ENCODE results near the gene ANKMY1. TPM values are rescaled to one million over a fixed set of nuclear protein-coding genes. Genes with fewer than 3 reads are reported as not detected.

The ANKMY1 gene
- total and polyA plus RNA-seq, 2 of the 13 experiments (the other 11 are each of a cell fraction or from before 2014, with no cell fraction given), result 11.7 to 18.8 TPM

- TF ChIP-seq ZNF878 (CRISPR knock-in tag; IDR thresholded peaks at IDR 0.05), result peak; percentile 14; the same call in 1 of the 2 replicates
- TF ChIP-seq KLF13 (CRISPR knock-in tag; IDR thresholded peaks at IDR 0.05), result no peak
- TF ChIP-seq REL (CRISPR knock-in tag; conservative IDR thresholded peaks at IDR 0.05), result peak; percentile 91
- peak; percentile 81; the same call in 1 of the 2 replicates for TF ChIP-seq FOXK1 (CRISPR knock-in tag; IDR thresholded peaks at IDR 0.05; ENCODE audit: borderline replicate concordance, low read depth)
- no peak for TF ChIP-seq ZSCAN30 (CRISPR knock-in tag; IDR thresholded peaks at IDR 0.05)
- no peak for TF ChIP-seq ZKSCAN5 (CRISPR knock-in tag; IDR thresholded peaks at IDR 0.05)
- 0 out of 2 replicates have a peak, but pooled peaks have one; percentile 30 for TF ChIP-seq ZNF678 (CRISPR knock-in tag; IDR thresholded peaks at IDR 0.05)
- TF ChIP-seq RFX3 (CRISPR knock-in tag; IDR thresholded peaks at IDR 0.05), result 0 out of 2 replicates have a peak, but pooled peaks have one; percentile 13
- TF ChIP-seq, protein P1, sequence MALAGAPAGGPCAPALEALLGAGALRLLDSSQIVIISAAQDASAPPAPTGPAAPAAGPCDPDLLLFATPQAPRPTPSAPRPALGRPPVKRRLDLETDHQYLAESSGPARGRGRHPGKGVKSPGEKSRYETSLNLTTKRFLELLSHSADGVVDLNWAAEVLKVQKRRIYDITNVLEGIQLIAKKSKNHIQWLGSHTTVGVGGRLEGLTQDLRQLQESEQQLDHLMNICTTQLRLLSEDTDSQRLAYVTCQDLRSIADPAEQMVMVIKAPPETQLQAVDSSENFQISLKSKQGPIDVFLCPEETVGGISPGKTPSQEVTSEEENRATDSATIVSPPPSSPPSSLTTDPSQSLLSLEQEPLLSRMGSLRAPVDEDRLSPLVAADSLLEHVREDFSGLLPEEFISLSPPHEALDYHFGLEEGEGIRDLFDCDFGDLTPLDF (CRISPR knock-in tag; IDR thresholded peaks at IDR 0.05), result 0 out of 2 replicates have a peak, but pooled peaks have one; percentile 64
- no peak for TF ChIP-seq PLRG1 (conservative IDR thresholded peaks at IDR 0.05)
- no peak for TF ChIP-seq FOXP1 (IDR thresholded peaks at IDR 0.05)
- TF ChIP-seq FOXP1 (CRISPR knock-in tag; IDR thresholded peaks at IDR 0.05), result peak; percentile 22; the same call in 1 of the 2 replicates
- no peak for TF ChIP-seq MATR3 (CRISPR knock-in tag; IDR thresholded peaks at IDR 0.05)
- no peak for TF ChIP-seq ZNF251 (CRISPR knock-in tag; IDR thresholded peaks at IDR 0.05)
- TF ChIP-seq ZNF24 (IDR thresholded peaks at IDR 0.05), result no peak
- TF ChIP-seq, protein P2, sequence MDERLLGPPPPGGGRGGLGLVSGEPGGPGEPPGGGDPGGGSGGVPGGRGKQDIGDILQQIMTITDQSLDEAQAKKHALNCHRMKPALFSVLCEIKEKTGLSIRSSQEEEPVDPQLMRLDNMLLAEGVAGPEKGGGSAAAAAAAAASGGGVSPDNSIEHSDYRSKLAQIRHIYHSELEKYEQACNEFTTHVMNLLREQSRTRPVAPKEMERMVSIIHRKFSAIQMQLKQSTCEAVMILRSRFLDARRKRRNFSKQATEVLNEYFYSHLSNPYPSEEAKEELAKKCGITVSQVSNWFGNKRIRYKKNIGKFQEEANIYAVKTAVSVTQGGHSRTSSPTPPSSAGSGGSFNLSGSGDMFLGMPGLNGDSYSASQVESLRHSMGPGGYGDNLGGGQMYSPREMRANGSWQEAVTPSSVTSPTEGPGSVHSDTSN (CRISPR knock-in tag; IDR thresholded peaks at IDR 0.05), result no peak
- TF ChIP-seq, protein P3, sequence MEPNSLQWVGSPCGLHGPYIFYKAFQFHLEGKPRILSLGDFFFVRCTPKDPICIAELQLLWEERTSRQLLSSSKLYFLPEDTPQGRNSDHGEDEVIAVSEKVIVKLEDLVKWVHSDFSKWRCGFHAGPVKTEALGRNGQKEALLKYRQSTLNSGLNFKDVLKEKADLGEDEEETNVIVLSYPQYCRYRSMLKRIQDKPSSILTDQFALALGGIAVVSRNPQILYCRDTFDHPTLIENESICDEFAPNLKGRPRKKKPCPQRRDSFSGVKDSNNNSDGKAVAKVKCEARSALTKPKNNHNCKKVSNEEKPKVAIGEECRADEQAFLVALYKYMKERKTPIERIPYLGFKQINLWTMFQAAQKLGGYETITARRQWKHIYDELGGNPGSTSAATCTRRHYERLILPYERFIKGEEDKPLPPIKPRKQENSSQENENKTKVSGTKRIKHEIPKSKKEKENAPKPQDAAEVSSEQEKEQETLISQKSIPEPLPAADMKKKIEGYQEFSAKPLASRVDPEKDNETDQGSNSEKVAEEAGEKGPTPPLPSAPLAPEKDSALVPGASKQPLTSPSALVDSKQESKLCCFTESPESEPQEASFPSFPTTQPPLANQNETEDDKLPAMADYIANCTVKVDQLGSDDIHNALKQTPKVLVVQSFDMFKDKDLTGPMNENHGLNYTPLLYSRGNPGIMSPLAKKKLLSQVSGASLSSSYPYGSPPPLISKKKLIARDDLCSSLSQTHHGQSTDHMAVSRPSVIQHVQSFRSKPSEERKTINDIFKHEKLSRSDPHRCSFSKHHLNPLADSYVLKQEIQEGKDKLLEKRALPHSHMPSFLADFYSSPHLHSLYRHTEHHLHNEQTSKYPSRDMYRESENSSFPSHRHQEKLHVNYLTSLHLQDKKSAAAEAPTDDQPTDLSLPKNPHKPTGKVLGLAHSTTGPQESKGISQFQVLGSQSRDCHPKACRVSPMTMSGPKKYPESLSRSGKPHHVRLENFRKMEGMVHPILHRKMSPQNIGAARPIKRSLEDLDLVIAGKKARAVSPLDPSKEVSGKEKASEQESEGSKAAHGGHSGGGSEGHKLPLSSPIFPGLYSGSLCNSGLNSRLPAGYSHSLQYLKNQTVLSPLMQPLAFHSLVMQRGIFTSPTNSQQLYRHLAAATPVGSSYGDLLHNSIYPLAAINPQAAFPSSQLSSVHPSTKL (CRISPR knock-in tag; IDR thresholded peaks at IDR 0.05), result 0 out of 2 replicates have a peak, but pooled peaks have one; percentile 44
- TF ChIP-seq SMARCE1 (IDR thresholded peaks at IDR 0.05; ENCODE audit: borderline replicate concordance), result no peak
- peak; percentile 14; the same call in 1 of the 2 replicates for TF ChIP-seq CREB3 (CRISPR knock-in tag; IDR thresholded peaks at IDR 0.05)
- peak; percentile 7; the same call in 1 of the 2 replicates for TF ChIP-seq NFE2 (CRISPR knock-in tag; IDR thresholded peaks at IDR 0.05)
- TF ChIP-seq ZNF614 (CRISPR knock-in tag; IDR thresholded peaks at IDR 0.05; ENCODE audit: borderline replicate concordance), result peak; percentile 85; the same call in 1 of the 2 replicates
- no peak for TF ChIP-seq PAX8 (CRISPR knock-in tag; IDR thresholded peaks at IDR 0.05; ENCODE audit: borderline replicate concordance)
- TF ChIP-seq RCOR2 (CRISPR knock-in tag; IDR thresholded peaks at IDR 0.05), result no peak
- no peak for TF ChIP-seq MBD4 (IDR thresholded peaks at IDR 0.05; ENCODE audit: borderline replicate concordance, low read length)
- peak; percentile 86; the same call in 1 of the 2 replicates for TF ChIP-seq ZNF567 (CRISPR knock-in tag; IDR thresholded peaks at IDR 0.05; ENCODE audit: borderline replicate concordance)
- peak; percentile 55 for TF ChIP-seq ZSCAN9 (CRISPR knock-in tag; IDR thresholded peaks at IDR 0.05; ENCODE audit: borderline replicate concordance)
Observed at GRCh38 chr2:240586198-240586918, 28.6 kb upstream of the ANKMY1 start, which contains the start of gene CAPN10 (continued).

Measured in HepG2 (cell line).